CD4-positive, alpha-beta T cell (primary cell): ENCODE results near the gene FOXD3. TPM values are rescaled to one million over a fixed set of nuclear protein-coding genes. Genes with fewer than 3 reads are reported as not detected.

Experiments used
- ATAC-seq: fragments of 200-7000 bp; cut with Tn5 transposase; one replicate; pipeline ENCODE4 v1.10.0; 2022; ENCODE audit warnings: mild to moderate bottlenecking; ENCODE audit not compliant: poor library complexity
- CTCF ChIA-PET: fragments of 350-600 bp; sonication (Branson Sonifier 250); formaldehyde crosslinking; loops from one replicate; lab custom pipeline; 2021; ENCODE audit warnings: antibody characterized with exemption, inconsistent platforms; lab: Charles Lee
- POLR2A ChIA-PET: fragments of 350-600 bp; sonication (Branson Sonifier 250); formaldehyde crosslinking; loops from one replicate; lab custom pipeline; 2021; ENCODE audit warnings: antibody characterized with exemption, inconsistent platforms; lab: Charles Lee
- DNase-seq, 14 experiments: peaks; one replicate each; pipeline ENCODE4 v3.0.0-alpha.2; 2013 to 2020; ENCODE audit warnings: mixed read lengths in 2 of 14
- H3K27ac ChIP-seq, 2 donors: one replicate each; pipeline versions ENCODE4 v1.5.1 to v1.7.0; 2013; ENCODE audit warnings: low read length in 2 of 2, low read depth in 1 of 2, mild to moderate bottlenecking in 1 of 2
- H3K27me3 ChIP-seq, 2 experiments: 1 replicate in 1 of 2; 2 replicates in 1 of 2; pipeline versions ENCODE4 v1.6.1 to v1.7.0; 2013; ENCODE audit warnings: low read length in 2 of 2, control low read depth in 1 of 2, mild to moderate bottlenecking in 1 of 2, moderate library complexity in 1 of 2; ENCODE audit not compliant: insufficient read depth in 2 of 2, control insufficient read depth in 1 of 2
- H3K36me3 ChIP-seq: one replicate; pipeline ENCODE4 v1.6.1; 2013; ENCODE audit warnings: low read length, control low read depth; ENCODE audit not compliant: insufficient read depth
- H3K4me1 ChIP-seq: one replicate; pipeline ENCODE4 v1.6.1; 2013; ENCODE audit warnings: low read length, control low read depth; ENCODE audit not compliant: insufficient read depth
- H3K4me3 ChIP-seq: one replicate; pipeline ENCODE4 v1.5.1; 2013; ENCODE audit warnings: mild to moderate bottlenecking, low read length, moderate library complexity
- H3K9me3 ChIP-seq, 2 experiments: 1 replicate in 1 of 2; 2 replicates in 1 of 2; pipeline versions ENCODE4 v1.6.1 to v1.7.0; 2013; ENCODE audit warnings: low read length in 2 of 2, mild to moderate bottlenecking in 2 of 2, control low read depth in 1 of 2, moderate library complexity in 1 of 2; ENCODE audit not compliant: control insufficient read depth in 1 of 2, insufficient read depth in 1 of 2
- H3K27ac Mint-ChIP-seq: one replicate; pipeline ENCODE4 v1.8.0; 2020; ENCODE audit warnings: mixed read lengths
- H3K27me3 Mint-ChIP-seq: one replicate; pipeline ENCODE4 v1.8.0; 2021; ENCODE audit warnings: mixed read lengths
- H3K36me3 Mint-ChIP-seq: one replicate; pipeline ENCODE4 v1.8.0; 2021; ENCODE audit warnings: low read depth, mixed read lengths
- H3K4me1 Mint-ChIP-seq: one replicate; pipeline ENCODE4 v1.8.0; 2021; ENCODE audit warnings: low read depth, mixed read lengths
- H3K4me3 Mint-ChIP-seq: one replicate; pipeline ENCODE4 v1.8.0; 2020; ENCODE audit warnings: mild to moderate bottlenecking, mixed read lengths
- H3K9me3 Mint-ChIP-seq: one replicate; pipeline ENCODE4 v1.8.0; 2020; ENCODE audit warnings: mixed read lengths
- CTCF ChIP-seq: fragments of 200-600 bp; IDR thresholded peaks from one replicate; pipeline ENCODE4 v1.8.0; 2022; ENCODE audit warnings: antibody characterized with exemption, mild to moderate bottlenecking
- intact Hi-C, 2 experiments: fragments of 100-400 bp; cut with DNase I in 1 of 2; cut with micrococcal nuclease in 1 of 2; formaldehyde crosslinking; loops; one replicate each; pipeline versions ENCODE4 v1.15.1 to v1.9.0; 2023 to 2025; cut with DNase I, micrococcal nuclease
- total RNA-seq, 174 experiments: library from RNA in 2 of 174; stranded (reverse) in 2 of 174; gene quantifications; one replicate each; pipeline ENCODE4 v1.2.3 and lab custom pipeline; 2021 to 2026

The FOXD3 gene
- total RNA-seq, 2 experiments from 2014 or later = not detected

DNA sequence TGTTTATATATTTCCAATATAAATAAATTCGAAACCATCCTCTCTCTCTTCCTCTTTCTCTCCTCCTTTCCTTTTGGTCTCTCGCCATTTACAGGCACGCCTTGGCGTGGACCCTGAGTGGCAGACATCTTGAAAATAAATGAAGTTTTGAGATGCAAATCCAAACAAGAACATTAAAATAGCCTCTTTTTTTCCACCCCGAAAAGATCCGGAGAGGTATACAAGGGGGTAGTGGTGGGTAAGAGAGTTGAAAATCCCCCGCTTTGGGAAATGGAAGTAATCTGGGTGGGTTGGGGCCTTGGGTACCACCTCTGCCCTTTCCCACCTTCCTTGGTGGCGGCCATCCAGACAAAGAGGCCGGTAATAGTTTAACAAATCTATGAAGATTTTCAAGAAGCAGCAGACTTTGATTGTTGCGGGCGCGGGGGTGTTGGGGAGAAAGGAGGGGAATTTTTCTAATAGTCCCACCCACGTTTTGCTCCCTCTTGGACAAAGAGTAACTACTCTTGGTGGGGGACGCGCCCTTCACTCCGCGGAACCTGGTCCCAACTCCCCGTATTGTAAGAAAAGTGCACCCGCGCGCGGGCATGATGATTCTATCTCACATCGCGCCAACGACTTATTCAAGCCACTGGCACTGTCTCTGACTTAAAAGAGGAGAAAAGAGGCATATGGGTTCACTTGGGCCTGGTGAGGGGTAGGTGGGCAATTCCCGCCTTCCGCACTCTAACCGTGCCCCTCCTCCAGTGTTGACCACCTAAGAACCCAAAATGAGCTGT lies 4.0 kb upstream of the FOXD3 start:
- ATAC-seq (no peak), DNase-seq (peak in 2 of 14 experiments; percentile 1 to 9)
- Histone ChIP-seq H3K4me1 (peaks cover 56% of the 10 kb centered on the region), H3K27ac (no peak overlapping the region), H3K27me3 (peaks cover 77 to 84% of the 10 kb centered on the region in 2 experiments), H3K9me3 (peaks cover 24 to 63% of the 10 kb centered on the region in 2 experiments), H3K4me3 (no peak overlapping the region), H3K36me3 (no peaks in the 10 kb centered on the region)
- TF ChIP-seq CTCF = no peak
- peak overlapping the region; percentile 19 for H3K27ac Mint-ChIP-seq
- H3K4me1 Mint-ChIP-seq = peaks cover 42% of the 10 kb centered on the region
- H3K27me3 Mint-ChIP-seq = peaks cover 84% of the 10 kb centered on the region
- peaks cover 7% of the 10 kb centered on the region for H3K36me3 Mint-ChIP-seq
- intact Hi-C loops = loop anchor here in 1 of 2 experiments (1.0 kb wide), 1 partner anchor 8 kb away; no protein-coding TSS in a partner anchor
- peak overlapping the region; percentile 47 for H3K4me3 Mint-ChIP-seq
- ChIA-PET POLR2A (no interaction called here), CTCF (no interaction called here)
- peaks cover 3% of the 10 kb centered on the region for H3K9me3 Mint-ChIP-seq

DNA sequence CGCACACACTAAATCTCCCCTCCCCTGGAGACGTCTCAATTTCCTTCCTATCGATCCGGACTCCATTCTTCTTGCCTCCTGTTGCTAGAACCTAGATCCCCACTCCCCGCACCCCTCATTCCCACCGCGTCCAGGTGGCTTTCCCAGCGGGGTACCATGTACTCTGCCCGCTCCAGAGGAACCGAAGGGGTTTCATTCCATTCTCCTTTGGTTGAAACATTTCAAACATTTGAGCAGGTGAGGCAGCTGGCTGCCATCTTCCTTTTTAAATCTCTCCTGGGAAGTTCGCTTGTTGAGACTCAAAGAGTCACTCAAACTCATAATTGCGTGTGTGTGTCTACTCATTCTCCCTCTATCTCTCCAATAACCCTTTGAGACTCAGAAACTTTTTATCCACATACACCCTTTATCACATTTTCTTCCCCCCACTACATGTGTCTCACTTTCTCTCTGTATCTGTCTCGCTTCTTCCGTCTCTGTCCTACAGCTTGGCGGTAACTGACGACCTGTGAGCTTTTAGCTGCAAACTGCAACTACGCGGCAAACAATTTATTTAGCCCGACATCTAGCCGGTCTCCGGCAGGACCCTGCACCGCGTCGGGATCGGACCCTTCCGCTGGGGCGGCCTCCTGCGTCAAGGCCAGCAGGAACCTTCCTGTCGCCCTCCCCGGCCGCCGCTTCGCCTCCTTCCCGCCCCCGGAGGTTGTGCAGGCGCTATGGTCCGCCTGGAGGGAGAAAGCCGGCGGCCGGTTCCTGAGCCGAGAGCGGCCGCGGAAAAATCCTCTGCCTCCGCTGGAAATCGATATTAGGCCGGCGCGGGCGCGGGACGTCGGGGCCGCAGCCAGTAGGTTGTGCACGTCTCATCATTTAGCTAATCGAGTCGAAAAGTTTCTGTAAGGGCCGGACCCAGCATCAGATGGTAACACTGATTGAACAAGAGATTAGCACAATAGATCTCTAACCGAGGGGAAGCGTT lies 3.0 kb upstream of the FOXD3 start:
- peaks cover 75 to 84% of the 10 kb centered on the region in 2 experiments for H3K27me3 ChIP-seq
- TF ChIP-seq CTCF = no peak
- ATAC-seq (no peak), DNase-seq (peak in 2 of 14 experiments; percentile 17 to 23)
- no peak overlapping the region for H3K4me3 ChIP-seq
- Mint-ChIP-seq H3K4me1 (peaks cover 42% of the 10 kb centered on the region), H3K27ac (peak overlapping the region; percentile 19), H3K36me3 (peaks cover 7% of the 10 kb centered on the region), H3K9me3 (peaks cover 3% of the 10 kb centered on the region), H3K4me3 (peak overlapping the region; percentile 48), H3K27me3 (peaks cover 80% of the 10 kb centered on the region)
- H3K9me3 ChIP-seq = peaks cover 24 to 66% of the 10 kb centered on the region in 2 experiments
- POLR2A ChIA-PET = no interaction called here
- no peaks in the 10 kb centered on the region for H3K36me3 ChIP-seq
- H3K27ac ChIP-seq = no peak overlapping the region
- peaks cover 61% of the 10 kb centered on the region for H3K4me1 ChIP-seq
- intact Hi-C loops = no loop called here
- CTCF ChIA-PET = no interaction called here

DNA sequence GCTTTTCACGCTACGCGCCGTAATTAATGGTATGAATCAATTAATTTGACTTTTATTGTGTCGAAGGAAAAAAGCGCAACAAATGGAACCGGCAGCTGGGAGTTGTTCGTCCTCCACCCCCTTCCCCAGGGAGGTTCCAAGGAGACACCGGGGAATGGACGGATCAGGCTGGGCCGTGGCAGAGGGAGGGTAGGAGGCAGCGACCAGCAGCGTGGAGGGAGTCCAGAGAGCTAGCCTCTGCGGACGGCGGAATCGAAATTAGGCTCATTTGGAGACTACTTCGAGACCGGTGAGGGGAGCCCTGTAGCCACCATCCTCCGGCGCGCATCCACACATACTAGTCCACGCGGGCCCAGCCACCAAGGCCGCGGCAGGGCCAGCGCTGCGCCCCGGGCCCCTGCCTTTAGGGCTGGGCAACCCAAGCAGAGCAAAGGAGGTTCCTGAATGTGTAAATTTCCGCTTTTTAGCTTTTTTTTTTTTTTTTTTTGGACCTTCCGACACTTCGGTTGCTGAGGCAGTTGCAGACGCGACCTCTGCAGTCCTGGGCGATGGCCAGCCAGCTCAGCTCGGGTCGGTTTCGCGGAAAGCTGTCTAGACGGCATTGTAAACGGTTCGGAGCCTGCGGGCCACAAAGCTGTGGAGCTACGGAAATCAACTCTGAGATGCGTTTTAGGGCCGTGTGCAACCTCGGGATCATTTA lies 2.2 kb upstream of the FOXD3 start:
- ATAC-seq = no peak
- intact Hi-C loops = no loop called here
- no peak for TF ChIP-seq CTCF
- Histone ChIP-seq H3K27ac (no peak overlapping the region), H3K9me3 (peaks cover 24 to 70% of the 10 kb centered on the region in 2 experiments), H3K4me3 (no peak overlapping the region), H3K27me3 (peaks cover 78 to 91% of the 10 kb centered on the region in 2 experiments), H3K4me1 (peaks cover 64% of the 10 kb centered on the region), H3K36me3 (no peaks in the 10 kb centered on the region)
- POLR2A ChIA-PET = no interaction called here
- peaks cover 3% of the 10 kb centered on the region for H3K9me3 Mint-ChIP-seq
- DNase-seq = peak in 3 of 14 experiments; percentile 23 to 39 (median 33)
- peaks cover 7% of the 10 kb centered on the region for H3K36me3 Mint-ChIP-seq
- H3K27ac Mint-ChIP-seq = peak overlapping the region; percentile 19
- CTCF ChIA-PET = no interaction called here
- H3K27me3 Mint-ChIP-seq = peaks cover 80% of the 10 kb centered on the region
- peaks cover 47% of the 10 kb centered on the region for H3K4me1 Mint-ChIP-seq
- peak overlapping the region; percentile 48 for H3K4me3 Mint-ChIP-seq
